ENCODE data around the gene DOHH. TPM values are rescaled to one million over a fixed set of nuclear protein-coding genes. Genes with fewer than 3 reads are reported as not detected.

Gene DOHH
- total RNA-seq, 1 donor from 2014 or later, result 10.1 TPM

- no peaks in the 10 kb centered on the region for H3K36me3 Mint-ChIP-seq (ENCODE audit: low read depth)
- no peak for TF ChIP-seq CTCF (IDR thresholded peaks at IDR 0.05)
- no peaks in the 10 kb centered on the region for H3K4me1 Mint-ChIP-seq (ENCODE audit: low read depth)
- no peak overlapping the region for H3K27ac Mint-ChIP-seq (ENCODE audit: unreplicated experiment)
- H3K9me3 Mint-ChIP-seq (ENCODE audit: low read depth), result no peaks in the 10 kb centered on the region
- DNase-seq (ENCODE audit: low spot score), result no peak
- peaks cover 8% of the 10 kb centered on the region for H3K27me3 Mint-ChIP-seq (ENCODE audit: low read depth)
- H3K4me3 Mint-ChIP-seq (ENCODE audit: unreplicated experiment), result no peak overlapping the region
Measured at GRCh38 chr19:3477506-3477905, 23.0 kb downstream of the DOHH start.

GRCh38 chr19:3476830-3477229 lies 23.6 kb downstream of the DOHH start:
- H3K9me3 Mint-ChIP-seq (ENCODE audit: low read depth), result no peaks in the 10 kb centered on the region
- no peak for DNase-seq (ENCODE audit: low spot score)
- H3K4me3 Mint-ChIP-seq (ENCODE audit: unreplicated experiment), result no peak overlapping the region
- no peaks in the 10 kb centered on the region for H3K36me3 Mint-ChIP-seq (ENCODE audit: low read depth)
- no peak overlapping the region for H3K27ac Mint-ChIP-seq (ENCODE audit: unreplicated experiment)
- TF ChIP-seq CTCF (IDR thresholded peaks at IDR 0.05), result no peak
- no peaks in the 10 kb centered on the region for H3K4me1 Mint-ChIP-seq (ENCODE audit: low read depth)
- H3K27me3 Mint-ChIP-seq (ENCODE audit: low read depth), result peaks cover 3% of the 10 kb centered on the region

- DNase-seq (ENCODE audit: low spot score), result no peak
- Mint-ChIP-seq H3K36me3 (ENCODE audit: low read depth) (no peaks in the 10 kb centered on the region), H3K9me3 (ENCODE audit: low read depth) (no peaks in the 10 kb centered on the region), H3K27ac (ENCODE audit: unreplicated experiment) (no peak overlapping the region), H3K4me1 (ENCODE audit: low read depth) (peaks cover 4% of the 10 kb centered on the region), H3K4me3 (ENCODE audit: unreplicated experiment) (no peak overlapping the region), H3K27me3 (ENCODE audit: low read depth) (peaks cover 1% of the 10 kb centered on the region)
- no peak for TF ChIP-seq CTCF (IDR thresholded peaks at IDR 0.05)
Measured at GRCh38 chr19:3475449-3475848, 25.0 kb downstream of the DOHH start.

- peaks cover 4% of the 10 kb centered on the region for H3K4me1 Mint-ChIP-seq (ENCODE audit: low read depth)
- H3K9me3 Mint-ChIP-seq (ENCODE audit: low read depth), result no peaks in the 10 kb centered on the region
- no peaks in the 10 kb centered on the region for H3K36me3 Mint-ChIP-seq (ENCODE audit: low read depth)
- H3K4me3 Mint-ChIP-seq (ENCODE audit: unreplicated experiment), result no peak overlapping the region
- TF ChIP-seq CTCF (IDR thresholded peaks at IDR 0.05), result no peak
- DNase-seq (ENCODE audit: low spot score), result no peak
- H3K27ac Mint-ChIP-seq (ENCODE audit: unreplicated experiment), result no peak overlapping the region
- H3K27me3 Mint-ChIP-seq (ENCODE audit: low read depth), result peaks cover 1% of the 10 kb centered on the region
Measured at GRCh38 chr19:3474614-3475013, 25.9 kb downstream of the DOHH start.

GRCh38 chr19:3474010-3474409 lies 26.5 kb downstream of the DOHH start:
- Mint-ChIP-seq H3K27ac (ENCODE audit: unreplicated experiment) (no peak overlapping the region), H3K27me3 (ENCODE audit: low read depth) (peaks cover 1% of the 10 kb centered on the region), H3K9me3 (ENCODE audit: low read depth) (no peaks in the 10 kb centered on the region)

More at GRCh38 chr19:3474010-3474409, 26.5 kb downstream of the DOHH start:
- H3K4me3 Mint-ChIP-seq (ENCODE audit: unreplicated experiment), result no peak overlapping the region
- H3K4me1 Mint-ChIP-seq (ENCODE audit: low read depth), result peaks cover 6% of the 10 kb centered on the region
- H3K36me3 Mint-ChIP-seq (ENCODE audit: low read depth), result no peaks in the 10 kb centered on the region
- no peak for DNase-seq (ENCODE audit: low spot score)
- TF ChIP-seq CTCF (IDR thresholded peaks at IDR 0.05), result no peak

Data from chondrocyte (in vitro differentiated cells).